ENCODE results near the gene C6orf15.
"Not testable (repeated sequence)": the region's sequence is repeated elsewhere in the genome, so short reads cannot be mapped to it uniquely, and the experiment has no call there.

C6orf15 gene

DNA sequence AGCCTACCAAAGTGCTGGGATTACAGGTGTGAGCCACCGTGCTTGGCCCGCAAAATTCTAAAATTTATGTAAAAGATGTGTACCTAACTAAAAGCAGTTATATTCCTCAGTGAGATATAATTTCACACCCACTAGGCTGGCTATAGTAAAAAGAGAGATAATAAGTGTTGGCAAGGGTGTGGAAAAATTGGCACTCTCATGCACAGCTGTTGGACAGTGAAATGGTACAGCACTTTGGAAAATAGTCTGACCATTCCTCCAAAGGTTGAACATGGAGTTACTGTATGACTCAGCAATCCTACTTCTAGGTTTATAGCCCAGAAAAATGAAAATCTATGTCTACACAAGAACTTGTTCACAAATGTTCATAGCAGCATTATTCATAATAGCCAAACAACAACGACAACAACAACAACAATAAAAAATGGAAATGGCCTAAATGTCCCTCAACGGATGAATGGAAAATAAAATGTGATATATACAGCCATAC, 13.9 kb downstream of the C6orf15 start:
- no peak for DNase-seq

DNA sequence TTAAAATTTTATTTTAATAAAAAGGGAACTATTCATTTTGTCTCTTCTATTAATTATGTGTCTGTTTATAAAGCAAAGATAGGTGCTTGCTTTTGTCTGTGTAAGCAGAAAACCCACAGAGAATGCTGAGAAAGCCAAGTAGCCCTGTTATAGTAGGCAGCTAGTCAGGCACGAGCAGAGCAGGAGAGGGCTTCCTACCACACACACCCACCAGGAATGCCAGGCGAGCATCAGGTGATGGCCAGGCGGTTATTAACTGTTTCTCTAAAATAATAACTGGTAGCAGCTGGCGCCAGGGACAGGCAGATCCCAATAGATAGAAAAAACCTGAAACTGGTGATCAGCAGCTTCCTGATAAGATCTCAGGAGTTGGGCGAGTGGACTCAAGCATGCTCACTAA, 15.7 kb downstream of the C6orf15 start:
- no peak for DNase-seq

DNA sequence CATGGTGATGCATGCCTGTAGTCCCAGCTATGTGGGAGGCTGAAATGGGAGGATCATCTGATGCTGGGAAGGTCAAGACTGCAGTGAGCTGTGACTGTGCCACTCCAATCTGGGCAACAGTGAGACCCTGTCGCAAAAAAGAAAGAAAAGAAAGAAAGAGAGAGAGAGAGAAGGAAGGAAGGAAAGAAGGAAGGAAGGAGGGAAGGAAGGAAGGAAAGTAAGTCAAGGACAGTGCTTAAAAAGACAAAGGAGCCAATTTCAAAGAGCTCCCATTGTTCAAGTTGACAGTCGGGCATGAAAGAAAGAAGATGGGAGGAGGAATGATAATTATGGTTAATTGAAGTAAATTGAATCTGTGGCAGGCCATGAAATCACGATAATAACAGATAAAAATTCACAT, 16.2 kb downstream of the C6orf15 start:
- no peak for DNase-seq

DNA sequence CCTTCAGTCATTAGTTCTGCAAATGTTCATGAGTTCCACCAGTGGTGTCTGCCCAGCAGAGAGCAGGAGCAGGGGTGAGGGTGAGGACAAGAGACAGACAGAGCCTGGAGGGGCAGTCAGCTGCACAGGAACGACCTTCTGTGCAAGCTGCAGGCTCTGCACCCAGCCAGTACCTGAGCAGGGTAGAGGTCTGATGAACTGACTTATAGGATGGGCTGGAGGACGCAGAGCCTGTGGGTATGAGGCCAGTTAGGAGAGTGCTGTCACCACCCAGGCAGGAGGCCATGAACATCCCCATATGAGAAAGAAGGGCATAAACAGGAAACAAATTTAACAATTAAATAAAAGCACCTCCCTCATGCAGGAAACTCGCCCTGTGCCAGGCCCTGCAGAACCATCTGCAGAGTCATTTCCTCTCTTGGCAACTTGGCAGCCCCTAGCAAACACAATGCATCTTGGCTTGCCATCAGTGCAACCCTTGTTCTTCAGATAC, 17.9 kb downstream of the C6orf15 start:
- peak; percentile 14 for DNase-seq

- no peak for DNase-seq
Measured at GRCh38 chr6:31092769-31093505, 19.4 kb downstream of the C6orf15 start.

DNA sequence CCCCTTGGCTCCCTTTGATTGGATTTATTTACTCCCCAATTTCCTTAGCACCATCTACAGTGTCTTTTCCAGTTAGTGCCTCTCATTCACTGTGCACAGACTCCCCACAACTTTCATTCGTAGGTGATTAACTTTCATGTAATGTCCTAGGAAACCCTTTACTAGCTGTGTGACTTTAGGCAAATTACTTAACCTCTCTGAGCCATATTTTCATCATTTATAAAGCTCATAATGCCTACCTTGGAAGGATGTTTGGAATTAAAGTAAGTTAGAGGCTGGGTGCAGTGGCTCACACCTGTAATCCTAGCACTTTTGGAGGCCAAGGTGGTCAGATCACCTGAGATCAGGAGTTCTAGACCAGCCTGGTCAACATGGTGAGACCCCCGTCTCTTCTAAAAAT, 20.1 kb downstream of the C6orf15 start:
- DNase-seq: no peak

DNA sequence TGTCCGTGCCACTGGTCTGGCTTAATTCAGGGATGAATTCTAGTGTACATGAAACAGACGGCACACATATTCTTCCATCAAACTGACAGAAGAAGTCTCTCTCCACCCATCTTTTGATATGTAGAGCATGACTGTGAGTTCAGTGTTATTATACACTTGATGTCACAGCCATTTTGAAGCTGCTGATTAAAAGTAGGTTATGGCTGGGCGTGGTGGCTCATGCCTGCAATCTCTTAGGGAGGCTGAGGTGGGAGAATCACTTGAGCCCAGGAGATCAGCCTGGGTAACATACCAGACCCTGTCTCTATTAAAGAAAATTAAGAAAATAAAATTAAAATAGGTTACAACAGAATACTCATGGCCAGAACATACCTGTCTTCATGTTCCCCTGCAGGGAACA, 20.7 kb downstream of the C6orf15 start:
- no peak for DNase-seq

DNA sequence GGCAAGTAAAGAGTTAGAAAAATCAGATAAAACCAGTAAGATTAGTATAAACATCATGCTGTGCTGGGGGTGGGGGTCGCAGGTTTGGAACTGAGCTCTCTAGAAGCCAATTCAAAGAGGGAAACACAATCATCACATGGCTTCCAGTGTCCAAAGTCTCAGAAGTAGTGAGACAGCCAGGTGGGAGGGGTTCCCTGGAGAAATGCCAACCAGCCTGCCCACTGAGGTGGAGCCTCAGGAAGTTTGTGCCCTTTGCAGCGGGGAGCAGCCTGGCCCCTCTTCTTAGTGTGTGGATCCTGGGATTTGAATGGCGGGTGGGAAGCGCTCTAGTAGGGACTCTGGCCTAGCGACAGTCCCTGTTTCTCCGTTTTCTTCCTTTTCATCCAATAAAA, 21.4 kb downstream of the C6orf15 start:
- DNase-seq: no peak

DNA sequence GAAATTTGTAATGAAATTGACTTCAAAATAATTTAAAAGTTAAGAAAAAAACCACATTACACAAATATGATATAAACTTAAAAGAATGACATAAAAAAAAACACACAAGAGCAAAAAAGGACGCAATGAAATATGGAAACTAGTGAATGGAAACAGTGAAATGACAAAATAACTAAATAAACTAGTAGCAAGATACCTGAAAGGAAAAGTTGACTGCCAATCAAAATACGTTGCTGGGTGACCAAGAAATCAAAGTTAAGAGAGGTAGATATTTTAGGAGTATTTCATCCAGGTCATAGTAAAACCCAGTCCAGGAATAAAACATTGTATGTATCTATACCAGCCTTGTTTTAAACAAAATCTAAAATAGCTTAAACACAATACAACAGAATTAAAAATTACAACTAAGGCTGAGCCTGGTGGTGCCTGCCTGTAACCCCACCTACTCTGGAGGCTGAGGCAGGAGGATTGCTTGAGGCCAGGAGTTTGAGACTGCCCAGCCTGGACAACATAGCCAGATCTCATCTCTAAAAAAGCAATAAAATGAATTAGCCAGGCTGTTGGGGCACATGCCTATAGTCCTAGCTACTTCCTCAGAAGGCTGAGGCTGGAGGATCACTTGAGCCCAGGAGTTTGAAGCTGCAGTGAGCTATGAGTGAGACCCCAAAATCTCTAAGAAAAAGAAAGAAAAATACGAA, 22.0 kb downstream of the C6orf15 start:
- no peak for DNase-seq

DNA sequence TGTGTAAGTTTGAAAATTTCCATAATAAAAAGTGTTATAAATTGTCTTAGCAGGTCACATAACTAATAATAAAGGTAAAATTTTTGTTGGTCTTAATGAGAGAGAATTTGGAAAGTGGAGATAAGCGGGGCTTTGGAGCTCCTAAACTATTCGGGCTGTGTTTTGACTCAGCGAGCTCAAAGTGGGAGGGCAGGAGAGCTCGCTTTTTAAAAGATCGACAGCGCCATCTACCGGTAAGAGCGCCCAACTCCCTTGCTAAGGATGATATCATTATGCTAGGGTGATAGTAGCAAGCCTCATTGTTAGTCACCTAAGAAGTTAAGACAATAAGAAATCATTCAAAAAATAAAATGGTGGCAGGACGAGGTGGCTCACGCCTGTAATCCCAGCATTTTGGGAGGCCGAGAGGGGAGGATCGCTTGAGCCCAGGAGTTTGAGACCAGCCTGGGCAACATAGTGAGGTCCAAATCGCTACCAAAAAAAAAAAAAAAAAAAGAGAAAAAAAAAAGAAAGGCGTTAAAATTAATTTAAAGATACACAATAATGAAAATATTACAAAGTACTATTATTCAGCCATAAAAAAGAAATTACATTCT, 24.8 kb downstream of the C6orf15 start:
- peak; percentile 95 for DNase-seq

DNA sequence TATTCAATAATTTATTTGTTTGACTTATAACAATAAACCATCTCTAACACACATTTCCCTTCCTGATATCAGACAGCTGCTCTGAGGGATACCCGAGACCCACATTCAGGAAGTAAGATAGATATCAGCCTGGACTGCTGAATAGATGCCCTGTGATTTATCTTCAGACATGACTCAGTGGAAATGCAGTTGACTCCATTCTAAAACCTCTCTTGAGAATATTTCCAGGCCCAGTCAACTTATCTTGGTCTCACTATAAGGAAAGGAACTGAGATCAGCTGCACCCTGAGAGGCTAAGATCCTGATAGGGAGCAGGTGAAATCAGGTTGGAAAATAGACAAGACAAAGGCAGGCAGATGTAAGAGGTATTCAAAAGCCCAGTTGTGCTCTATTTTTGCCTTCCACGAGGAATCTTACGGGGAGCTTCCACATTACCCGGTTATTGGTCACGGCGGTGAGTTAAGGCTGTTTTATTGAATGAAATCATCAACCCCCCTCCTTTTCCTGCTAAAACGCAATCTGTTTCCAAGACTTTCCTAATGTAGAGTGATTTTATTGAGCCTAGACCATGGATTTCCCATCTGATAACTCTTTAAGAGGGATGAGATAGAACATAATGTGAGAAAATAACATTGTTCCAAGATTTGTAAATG, 25.5 kb downstream of the C6orf15 start:
- DNase-seq: no peak

DNA sequence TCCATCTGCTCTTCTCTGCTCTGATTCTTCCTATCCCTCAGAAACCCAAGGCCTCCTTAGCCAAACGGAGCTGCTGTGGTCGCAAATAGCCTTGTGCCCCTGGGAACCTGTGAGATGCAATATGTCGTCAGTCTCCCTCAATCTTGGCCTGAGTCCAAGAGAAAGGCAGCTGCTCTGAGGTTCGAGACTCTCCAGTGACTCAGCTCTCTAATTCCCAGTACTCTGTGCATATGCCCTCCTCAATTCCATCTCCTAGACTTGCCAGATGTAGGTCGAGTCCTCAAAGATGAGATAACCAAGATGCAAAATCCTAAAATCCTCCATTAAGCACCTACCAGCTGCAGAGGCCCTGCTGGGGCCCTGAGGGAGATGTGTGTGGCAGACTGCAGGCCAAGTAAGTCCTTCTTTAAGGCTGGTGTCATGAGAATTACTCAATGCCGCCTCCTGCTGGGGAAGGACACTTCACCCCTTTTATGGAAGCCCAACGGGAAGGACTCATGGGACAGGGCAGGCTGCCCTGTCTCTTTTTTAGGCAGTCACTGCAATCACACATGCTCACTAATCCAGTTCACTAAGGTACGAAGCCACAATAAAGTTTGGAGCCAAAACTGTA, 28.5 kb downstream of the C6orf15 start:
- peak; percentile 59 for DNase-seq

- DNase-seq: no peak
Measured at GRCh38 chr6:31081872-31082271, 30.5 kb downstream of the C6orf15 start.

GRCh38 chr6:31079656-31080261, 32.6 kb downstream of the C6orf15 start:
- peak; percentile 80 for DNase-seq

DNA sequence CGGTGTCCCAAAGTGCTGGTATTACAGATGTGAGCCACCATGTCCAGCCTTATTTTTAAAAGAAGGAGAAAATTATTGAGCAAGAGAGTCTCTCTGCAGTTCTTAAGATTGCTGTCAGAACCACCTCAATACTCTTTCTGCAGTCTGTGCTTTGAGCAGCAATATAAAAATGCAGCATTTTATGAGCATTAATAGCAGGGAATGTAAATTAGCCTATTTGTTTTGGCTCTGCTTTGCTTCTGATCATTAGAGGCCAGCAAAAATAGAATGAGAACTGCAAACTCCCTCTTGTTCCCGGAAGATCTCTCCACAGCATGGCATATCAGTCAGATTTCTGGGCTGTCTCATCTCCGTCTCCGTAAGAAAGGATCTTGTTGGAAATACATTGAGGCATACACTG, 35.8 kb downstream of the C6orf15 start:
- DNase-seq: no peak

GRCh38 chr6:31075528-31075927, 36.8 kb downstream of the C6orf15 start:
- no peak for DNase-seq

- DNase-seq: no peak
Measured at GRCh38 chr6:31074401-31074800, 38.0 kb downstream of the C6orf15 start.

DNA sequence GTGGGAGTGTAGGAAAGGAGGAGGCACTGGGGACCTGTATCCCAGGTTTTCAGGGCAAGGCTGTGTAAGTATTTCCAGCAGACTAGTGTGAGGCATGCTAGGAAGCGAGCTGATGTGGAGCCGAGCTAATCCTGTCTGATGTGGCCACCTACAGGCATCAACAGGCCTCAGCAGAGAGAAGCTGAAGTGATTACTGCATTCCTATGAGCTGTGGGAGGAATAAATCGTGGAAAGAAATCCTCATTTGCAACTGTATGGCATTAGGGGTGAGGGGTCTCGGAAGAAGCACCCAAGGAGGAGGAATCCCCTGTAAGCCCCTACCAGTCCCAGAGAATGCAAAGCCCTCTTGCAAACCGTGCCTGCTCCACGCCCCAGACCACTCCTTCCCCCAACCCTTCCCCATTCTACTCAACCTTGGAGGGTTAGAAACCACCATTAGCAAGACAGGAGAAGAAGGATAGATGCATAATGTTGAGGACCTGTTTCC, 41.6 kb downstream of the C6orf15 start:
- no peak for DNase-seq

- peak; percentile 82 for DNase-seq
Measured at GRCh38 chr6:31068669-31069340, 43.6 kb downstream of the C6orf15 start.

DNA sequence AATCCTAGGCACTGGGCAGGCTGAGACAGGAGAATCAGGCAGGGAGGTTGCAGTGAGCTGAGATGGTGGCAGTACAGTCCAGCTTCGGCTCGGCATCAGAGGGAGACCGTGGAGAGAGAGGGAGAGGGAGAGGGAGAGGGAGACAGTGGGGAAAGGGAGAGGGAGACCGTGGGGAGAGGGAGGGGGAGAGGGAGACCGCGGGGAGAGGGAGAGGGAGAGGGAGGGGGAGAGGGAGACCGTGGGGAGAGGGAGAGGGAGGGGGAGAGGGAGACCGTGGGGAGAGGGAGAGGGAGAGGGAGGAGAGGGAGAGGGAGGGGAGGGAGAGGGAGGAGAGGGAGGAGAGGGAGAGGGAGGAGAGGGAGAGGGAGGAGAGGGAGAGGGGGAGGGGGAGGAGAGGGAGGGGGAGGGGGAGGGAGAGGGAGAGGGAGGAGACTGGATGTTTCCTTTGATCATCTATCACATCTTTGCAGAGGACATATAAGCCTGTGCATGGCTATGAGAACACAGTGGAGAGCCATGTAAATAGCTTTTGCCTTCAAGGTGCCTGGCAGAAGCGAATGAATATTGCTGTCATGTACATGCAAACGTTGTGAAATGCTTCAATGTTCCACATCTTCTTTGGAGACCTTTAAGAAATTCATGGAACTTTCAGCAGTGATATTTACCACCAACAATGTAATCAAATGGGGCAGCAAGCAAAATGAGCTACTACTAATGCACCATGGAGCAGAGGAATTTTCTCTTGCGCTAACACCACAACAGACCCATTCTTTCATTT, 44.3 kb downstream of the C6orf15 start:
- not testable (repeated sequence) for DNase-seq

DNA sequence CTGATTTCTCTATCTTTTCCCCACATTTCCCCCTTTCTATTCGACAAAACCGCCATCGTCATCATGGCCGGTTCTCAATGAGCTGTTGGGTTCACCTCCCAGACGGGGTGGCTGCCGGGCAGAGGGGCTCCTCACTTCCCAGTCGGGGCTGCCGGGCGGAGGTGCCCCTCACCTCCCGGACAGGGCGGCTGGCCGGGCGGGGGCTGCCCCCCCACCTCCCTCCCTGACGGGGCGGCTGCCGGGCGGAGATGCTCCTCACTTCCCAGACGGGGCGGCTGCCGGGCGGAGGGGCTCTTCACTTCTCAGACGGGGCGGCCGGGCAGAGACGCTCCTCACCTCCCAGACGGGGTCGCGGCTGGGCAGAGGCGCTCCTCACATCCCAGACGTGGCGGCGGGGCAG, 45.3 kb downstream of the C6orf15 start:
- DNase-seq: not testable (repeated sequence)
